ENCODE results near the gene BPIFB3. TPM values are rescaled to one million over a fixed set of nuclear protein-coding genes. Genes with fewer than 3 reads are reported as not detected.

Gene BPIFB3
- total and polyA plus RNA-seq, 9 donors: 0.15 TPM; not detected in 8

- Histone ChIP-seq H3K4me3 (no peak overlapping the region), H3K36me3 (no peaks in the 10 kb centered on the region), H3K27ac (no peak overlapping the region), H3K27me3 (no peaks in the 10 kb centered on the region), H3K9me3 (no peaks in the 10 kb centered on the region), H3K4me1 (ENCODE audit: insufficient read depth) (no peaks in the 10 kb centered on the region)
- no peak for TF ChIP-seq CTCF (IDR thresholded peaks at IDR 0.05)
- TF ChIP-seq EP300 (IDR thresholded peaks at IDR 0.05): no peak
- no peak for TF ChIP-seq POLR2A (IDR thresholded peaks at IDR 0.05)
- DNase-seq: no peak
- intact Hi-C loops (cut with DNase I): no loop called here
- WGBS, 3 donors: 78 to 91% (median 89%) methylated on average over 5 of the region's 5 CpGs
These were observed 19.6 kb upstream of the BPIFB3 start for GRCh38 chr20:33034115-33034514.

- intact Hi-C loops (cut with DNase I): no loop called here
- 72 to 85% (median 74%) methylated on average over 6 of the region's 6 CpGs for WGBS, 3 donors
- Histone ChIP-seq H3K27ac (no peak overlapping the region), H3K4me3 (no peak overlapping the region), H3K27me3 (no peaks in the 10 kb centered on the region), H3K9me3 (no peaks in the 10 kb centered on the region), H3K36me3 (no peaks in the 10 kb centered on the region), H3K4me1 (ENCODE audit: insufficient read depth) (no peaks in the 10 kb centered on the region)
- no peak for TF ChIP-seq CTCF (IDR thresholded peaks at IDR 0.05)
- no peak for TF ChIP-seq POLR2A (IDR thresholded peaks at IDR 0.05)
- no peak for TF ChIP-seq EP300 (IDR thresholded peaks at IDR 0.05)
- DNase-seq: no peak
These were observed 18.7 kb upstream of the BPIFB3 start for GRCh38 chr20:33034901-33035492.

- H3K27ac ChIP-seq: no peak overlapping the region
- H3K4me3 ChIP-seq: no peak overlapping the region
- no peaks in the 10 kb centered on the region for H3K4me1 ChIP-seq (ENCODE audit: insufficient read depth)
- no peaks in the 10 kb centered on the region for H3K27me3 ChIP-seq
- TF ChIP-seq POLR2A (IDR thresholded peaks at IDR 0.05) (no peak), EP300 (IDR thresholded peaks at IDR 0.05) (no peak), CTCF (IDR thresholded peaks at IDR 0.05) (no peak)
- H3K36me3 ChIP-seq: no peaks in the 10 kb centered on the region
- DNase-seq: no peak
- H3K9me3 ChIP-seq: no peaks in the 10 kb centered on the region
- WGBS, 3 donors: 51 to 68% (median 53%) methylated on average over 5 of the region's 5 CpGs
- intact Hi-C loops (cut with DNase I): no loop called here
These were observed 16.2 kb upstream of the BPIFB3 start for GRCh38 chr20:33037456-33037855.

GRCh38 chr20:33038243-33038642, 15.5 kb upstream of the BPIFB3 start:
- WGBS, 3 donors: 80 to 88% (median 81%) methylated on average over 4 of the region's 4 CpGs

More at GRCh38 chr20:33038243-33038642, 15.5 kb upstream of the BPIFB3 start:
- no peak for DNase-seq
- Histone ChIP-seq H3K27me3 (no peaks in the 10 kb centered on the region), H3K27ac (no peak overlapping the region), H3K9me3 (no peaks in the 10 kb centered on the region), H3K4me3 (no peak overlapping the region), H3K36me3 (no peaks in the 10 kb centered on the region), H3K4me1 (ENCODE audit: insufficient read depth) (no peaks in the 10 kb centered on the region)
- TF ChIP-seq EP300 (IDR thresholded peaks at IDR 0.05) (no peak), CTCF (IDR thresholded peaks at IDR 0.05) (no peak), POLR2A (IDR thresholded peaks at IDR 0.05) (no peak)
- intact Hi-C loops (cut with DNase I): no loop called here
